Liver (tissue), 9 donors: ENCODE measurements around the gene BTBD9. TPM values are rescaled to one million over a fixed set of nuclear protein-coding genes. Genes with fewer than 3 reads are reported as not detected.

ENCODE experiments used
- DNase-seq: peaks from one replicate; pipeline ENCODE4 v3.0.0-alpha.2; 2017; ENCODE audit warnings: low spot score
- H3K27ac ChIP-seq, 2 donors: one replicate each; pipeline ENCODE4 v1.7.0; 2013; ENCODE audit warnings: inconsistent platforms in 2 of 2, low read length in 2 of 2, control low read depth in 1 of 2, low read depth in 1 of 2, mild to moderate bottlenecking in 1 of 2
- H3K27me3 ChIP-seq, 4 donors: one replicate each; pipeline versions ENCODE4 v1.6.1 to v1.7.0; 2013; ENCODE audit warnings: low read length in 3 of 4, inconsistent platforms in 1 of 4, mild to moderate bottlenecking in 1 of 4, moderate library complexity in 1 of 4; ENCODE audit not compliant: control insufficient read depth in 4 of 4, insufficient read depth in 4 of 4
- H3K36me3 ChIP-seq, 4 donors: one replicate each; pipeline versions ENCODE4 v1.6.1 to v1.7.0; 2013; ENCODE audit warnings: low read length in 3 of 4, mild to moderate bottlenecking in 3 of 4, low read depth in 1 of 4, moderate library complexity in 1 of 4; ENCODE audit not compliant: control insufficient read depth in 4 of 4, insufficient read depth in 3 of 4
- H3K4me1 ChIP-seq, 4 donors: one replicate each; pipeline versions ENCODE4 v1.6.1 to v1.7.0; 2013; ENCODE audit warnings: low read length in 3 of 4, mild to moderate bottlenecking in 3 of 4, moderate library complexity in 1 of 4; ENCODE audit not compliant: control insufficient read depth in 4 of 4, insufficient read depth in 4 of 4
- H3K4me3 ChIP-seq, 3 donors: one replicate each; pipeline versions ENCODE4 v1.6.1 to v1.7.0; 2013; ENCODE audit warnings: low read length in 3 of 3, control low read depth in 1 of 3, low read depth in 1 of 3, mild to moderate bottlenecking in 1 of 3
- H3K9ac ChIP-seq, 2 donors: one replicate each; pipeline ENCODE4 v1.7.0; 2013; ENCODE audit warnings: low read length in 2 of 2, mild to moderate bottlenecking in 2 of 2, moderate library complexity in 2 of 2, control low read depth in 1 of 2, low read depth in 1 of 2
- H3K9me3 ChIP-seq, 4 donors: one replicate each; pipeline versions ENCODE4 v1.6.1 to v1.7.0; 2013; ENCODE audit warnings: low read length in 3 of 4; ENCODE audit not compliant: control insufficient read depth in 4 of 4
- FOXA1 ChIP-seq: IDR thresholded peaks from 2 replicates; pipeline ENCODE4 v1.6.1; 2016; ENCODE audit warnings: antibody characterized with exemption
- FOXA2 ChIP-seq: IDR thresholded peaks from 2 replicates; pipeline ENCODE4 v1.6.1; 2016; ENCODE audit warnings: antibody characterized with exemption
- GABPA ChIP-seq, 2 donors: IDR thresholded peaks in 1 of 2; conservative IDR thresholded peaks in 1 of 2; 2 replicates each; pipeline ENCODE4 v1.6.1; 2016; ENCODE audit warnings: antibody characterized with exemption in 2 of 2, mild to moderate bottlenecking in 1 of 2, moderate library complexity in 1 of 2
- HNF4A ChIP-seq, 2 donors: conservative IDR thresholded peaks; 2 replicates each; pipeline ENCODE4 v1.6.1; 2016; ENCODE audit warnings: antibody characterized with exemption in 2 of 2, mild to moderate bottlenecking in 2 of 2
- HNF4G ChIP-seq: IDR thresholded peaks from 2 replicates; pipeline ENCODE4 v1.6.1; 2016; ENCODE audit warnings: antibody characterized with exemption
- JUND ChIP-seq, 2 donors: IDR thresholded peaks; 2 replicates each; pipeline ENCODE4 v1.6.1; 2016; ENCODE audit warnings: antibody characterized with exemption in 2 of 2
- NR2F2 ChIP-seq: IDR thresholded peaks from 2 replicates; pipeline ENCODE4 v1.6.1; 2016; ENCODE audit warnings: antibody characterized with exemption
- RAD21 ChIP-seq, 2 donors: IDR thresholded peaks; 2 replicates each; pipeline ENCODE4 v1.6.1; 2016; ENCODE audit warnings: antibody characterized with exemption in 2 of 2, mild to moderate bottlenecking in 2 of 2
- RXRA ChIP-seq, 2 donors: IDR thresholded peaks; 2 replicates each; pipeline ENCODE4 v1.6.1; 2017 to 2018; ENCODE audit warnings: antibody characterized with exemption in 2 of 2, mild to moderate bottlenecking in 1 of 2
- SP1 ChIP-seq: IDR thresholded peaks from 2 replicates; pipeline ENCODE4 v1.6.1; 2018; ENCODE audit warnings: antibody characterized with exemption, mild to moderate bottlenecking
- TAF1 ChIP-seq: conservative IDR thresholded peaks from 2 replicates; pipeline ENCODE4 v1.6.1; 2016; ENCODE audit warnings: antibody characterized with exemption, mild to moderate bottlenecking
- YY1 ChIP-seq: IDR thresholded peaks from 2 replicates; pipeline ENCODE4 v1.6.1; 2016; ENCODE audit warnings: antibody characterized with exemption, mild to moderate bottlenecking
- WGBS: extraction: QIAGEN DNeasy Blood & Tissue Kit; methylation state at CpG from one replicate; pipeline ENCODE4 v1.1.7; 2013; 5-methylcytosine and 5-hydroxymethylcytosine counted together
- polyA plus RNA-seq, 2 donors: library from polyadenylated mRNA; stranded (reverse) in 1 of 2; unstranded in 1 of 2; fragments of 200-250 nt in 1 of 2; fragments of >200 nt in 1 of 2; fragmentation: Nextera tagmentation in 1 of 2; extraction: Ambion mirVana in 1 of 2; gene quantifications; one replicate each; pipeline versions ENCODE4 v1.2.1 to v1.2.3, GENCODE V29; 2013 to 2015
- total RNA-seq, 2 donors: library from RNA; depleted of rRNA; stranded (reverse); fragments of >200 nt; gene quantifications; one replicate each; pipeline ENCODE4 v1.2.3, GENCODE V29; 2014
- TF ChIP-seq, protein P1 (sequence below): IDR thresholded peaks from 2 replicates; pipeline ENCODE4 v1.6.1; 2016; ENCODE audit warnings: antibody characterized with exemption, mild to moderate bottlenecking
- TF ChIP-seq, protein P2 (sequence below): IDR thresholded peaks from 2 replicates; pipeline ENCODE4 v1.6.1; 2016; ENCODE audit warnings: antibody characterized with exemption
- TF ChIP-seq, protein P3 (sequence below): fragments of 150-350 bp; IDR thresholded peaks from 2 replicates; pipeline ENCODE4 v1.5.1; 2017; ENCODE audit warnings: improper control_type of control experiment, low read depth, low read length; ENCODE audit not compliant: missing input control
- TF ChIP-seq, protein P4 (sequence below): IDR thresholded peaks from 2 replicates; pipeline ENCODE4 v1.6.1; 2016; ENCODE audit warnings: antibody characterized with exemption
- donor health status: healthy.
- donor health status: healthy.
- donor health status: healthy.
- donor health status: healthy.
- donor health status: healthy.

The BTBD9 gene
- total and polyA plus RNA-seq, 4 donors, result 2.0 to 12.4 (median 5.7) TPM

DNA sequence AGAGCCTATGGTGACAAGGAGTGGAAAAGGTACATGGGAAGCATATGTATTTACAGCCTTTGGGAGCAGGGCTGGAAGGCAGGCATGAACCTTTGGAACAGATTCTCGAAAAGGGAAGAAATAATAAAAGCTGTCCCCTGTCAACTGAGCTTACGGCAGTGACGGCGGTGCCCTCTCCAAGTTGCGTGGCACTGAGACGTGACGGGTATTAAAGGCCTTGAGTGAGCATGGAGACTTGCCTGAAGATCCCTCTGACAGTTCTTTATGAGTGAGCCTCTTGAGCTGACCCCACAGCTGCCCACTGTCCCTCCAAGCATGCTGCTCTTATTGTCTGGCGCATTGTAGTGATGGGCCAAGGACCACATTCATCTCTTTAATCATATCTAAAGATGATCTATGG lies 431.7 kb downstream of the BTBD9 start:
- DNase-seq, result no peak
- Histone ChIP-seq H3K27me3 (no peaks in the 10 kb centered on the region), H3K9ac (no peak overlapping the region), H3K4me1 (no peaks in the 10 kb centered on the region), H3K9me3 (no peaks in the 10 kb centered on the region), H3K36me3 (no peaks in the 10 kb centered on the region), H3K27ac (no peak overlapping the region), H3K4me3 (no peak overlapping the region)
- 97% methylated on average over 8 of the region's 8 CpGs for WGBS
- TF ChIP-seq HNF4G, result no peak
- TF ChIP-seq YY1, result no peak
- TF ChIP-seq, protein P1, sequence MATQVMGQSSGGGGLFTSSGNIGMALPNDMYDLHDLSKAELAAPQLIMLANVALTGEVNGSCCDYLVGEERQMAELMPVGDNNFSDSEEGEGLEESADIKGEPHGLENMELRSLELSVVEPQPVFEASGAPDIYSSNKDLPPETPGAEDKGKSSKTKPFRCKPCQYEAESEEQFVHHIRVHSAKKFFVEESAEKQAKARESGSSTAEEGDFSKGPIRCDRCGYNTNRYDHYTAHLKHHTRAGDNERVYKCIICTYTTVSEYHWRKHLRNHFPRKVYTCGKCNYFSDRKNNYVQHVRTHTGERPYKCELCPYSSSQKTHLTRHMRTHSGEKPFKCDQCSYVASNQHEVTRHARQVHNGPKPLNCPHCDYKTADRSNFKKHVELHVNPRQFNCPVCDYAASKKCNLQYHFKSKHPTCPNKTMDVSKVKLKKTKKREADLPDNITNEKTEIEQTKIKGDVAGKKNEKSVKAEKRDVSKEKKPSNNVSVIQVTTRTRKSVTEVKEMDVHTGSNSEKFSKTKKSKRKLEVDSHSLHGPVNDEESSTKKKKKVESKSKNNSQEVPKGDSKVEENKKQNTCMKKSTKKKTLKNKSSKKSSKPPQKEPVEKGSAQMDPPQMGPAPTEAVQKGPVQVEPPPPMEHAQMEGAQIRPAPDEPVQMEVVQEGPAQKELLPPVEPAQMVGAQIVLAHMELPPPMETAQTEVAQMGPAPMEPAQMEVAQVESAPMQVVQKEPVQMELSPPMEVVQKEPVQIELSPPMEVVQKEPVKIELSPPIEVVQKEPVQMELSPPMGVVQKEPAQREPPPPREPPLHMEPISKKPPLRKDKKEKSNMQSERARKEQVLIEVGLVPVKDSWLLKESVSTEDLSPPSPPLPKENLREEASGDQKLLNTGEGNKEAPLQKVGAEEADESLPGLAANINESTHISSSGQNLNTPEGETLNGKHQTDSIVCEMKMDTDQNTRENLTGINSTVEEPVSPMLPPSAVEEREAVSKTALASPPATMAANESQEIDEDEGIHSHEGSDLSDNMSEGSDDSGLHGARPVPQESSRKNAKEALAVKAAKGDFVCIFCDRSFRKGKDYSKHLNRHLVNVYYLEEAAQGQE, result no peak
- TF ChIP-seq RAD21 (IDR thresholded peaks at IDR 0.05), result no peak
- TF ChIP-seq, protein P2, sequence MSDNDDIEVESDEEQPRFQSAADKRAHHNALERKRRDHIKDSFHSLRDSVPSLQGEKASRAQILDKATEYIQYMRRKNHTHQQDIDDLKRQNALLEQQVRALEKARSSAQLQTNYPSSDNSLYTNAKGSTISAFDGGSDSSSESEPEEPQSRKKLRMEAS, result no peak
- no peak for TF ChIP-seq JUND (IDR thresholded peaks at IDR 0.05)
- no peak for TF ChIP-seq RXRA (IDR thresholded peaks at IDR 0.05)
- no peak for TF ChIP-seq SP1
- no peak for TF ChIP-seq GABPA (IDR thresholded peaks at IDR 0.05 in 1 of 2, conservative IDR thresholded peaks at IDR 0.05 in 1 of 2)
- TF ChIP-seq FOXA1, result no peak
- TF ChIP-seq NR2F2, result no peak

DNA sequence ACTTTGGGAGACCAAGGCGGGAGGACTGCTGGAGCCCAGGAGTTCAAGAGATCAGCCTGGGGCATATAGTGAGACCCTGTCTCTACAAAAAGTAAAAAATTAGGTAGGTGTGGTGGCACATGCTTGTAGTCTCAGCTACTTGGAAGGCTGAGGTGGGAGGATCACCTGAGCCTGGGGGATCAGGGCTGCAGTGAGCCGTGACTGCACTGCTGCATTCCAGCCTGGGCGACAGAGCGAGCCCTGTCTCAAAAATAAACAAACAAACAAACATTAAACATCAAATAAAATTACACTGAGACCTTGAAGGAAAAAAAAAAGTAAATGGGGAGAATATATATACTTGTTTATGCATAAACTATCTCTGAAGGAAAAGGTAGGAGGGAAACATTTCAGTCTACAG lies 432.4 kb downstream of the BTBD9 start:
- no peak for TF ChIP-seq JUND (IDR thresholded peaks at IDR 0.05)
- no peak for TF ChIP-seq NR2F2
- TF ChIP-seq SP1, result no peak
- TF ChIP-seq HNF4A (conservative IDR thresholded peaks at IDR 0.05), result no peak
- no peak for TF ChIP-seq GABPA (IDR thresholded peaks at IDR 0.05 in 1 of 2, conservative IDR thresholded peaks at IDR 0.05 in 1 of 2)
- no peak for TF ChIP-seq FOXA1
- no peak for TF ChIP-seq RXRA (IDR thresholded peaks at IDR 0.05)
- H3K27me3 ChIP-seq, result no peaks in the 10 kb centered on the region
- H3K36me3 ChIP-seq, result no peaks in the 10 kb centered on the region
- 95% methylated on average over 4 of the region's 4 CpGs for WGBS
- DNase-seq, result no peak
- no peak overlapping the region for H3K9ac ChIP-seq
- no peaks in the 10 kb centered on the region for H3K9me3 ChIP-seq
- no peak overlapping the region for H3K27ac ChIP-seq
- no peaks in the 10 kb centered on the region for H3K4me1 ChIP-seq
- H3K4me3 ChIP-seq, result no peak overlapping the region

DNA sequence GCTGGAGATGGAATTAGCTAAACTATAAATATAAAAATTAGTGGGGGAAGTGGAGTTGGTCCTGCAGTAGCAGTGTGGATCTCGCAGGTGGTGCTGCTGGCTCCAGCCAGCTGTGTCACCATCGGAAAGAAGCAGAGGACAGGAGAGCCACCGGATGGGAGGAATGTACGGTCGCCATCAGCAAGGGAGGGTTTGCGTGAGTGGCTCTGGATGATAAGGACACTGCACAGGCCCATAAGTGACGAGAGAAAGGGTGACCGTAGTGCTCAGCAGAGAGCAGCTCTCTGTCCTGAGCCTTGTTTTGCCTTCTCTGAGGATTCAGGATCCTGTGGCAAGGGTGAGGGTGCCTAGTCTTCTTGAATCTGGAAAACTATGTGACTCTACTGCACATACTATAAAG lies 441.5 kb downstream of the BTBD9 start:
- H3K27ac ChIP-seq, result no peak overlapping the region
- H3K4me1 ChIP-seq, result no peaks in the 10 kb centered on the region
- H3K4me3 ChIP-seq, result no peak overlapping the region
- no peak overlapping the region for H3K9ac ChIP-seq
- DNase-seq, result no peak
- WGBS, result 93% methylated on average over 8 of the region's 8 CpGs
- H3K9me3 ChIP-seq, result no peaks in the 10 kb centered on the region
- H3K27me3 ChIP-seq, result no peaks in the 10 kb centered on the region
- no peaks in the 10 kb centered on the region for H3K36me3 ChIP-seq
- no peak for TF ChIP-seq FOXA2
- TF ChIP-seq, protein P3, sequence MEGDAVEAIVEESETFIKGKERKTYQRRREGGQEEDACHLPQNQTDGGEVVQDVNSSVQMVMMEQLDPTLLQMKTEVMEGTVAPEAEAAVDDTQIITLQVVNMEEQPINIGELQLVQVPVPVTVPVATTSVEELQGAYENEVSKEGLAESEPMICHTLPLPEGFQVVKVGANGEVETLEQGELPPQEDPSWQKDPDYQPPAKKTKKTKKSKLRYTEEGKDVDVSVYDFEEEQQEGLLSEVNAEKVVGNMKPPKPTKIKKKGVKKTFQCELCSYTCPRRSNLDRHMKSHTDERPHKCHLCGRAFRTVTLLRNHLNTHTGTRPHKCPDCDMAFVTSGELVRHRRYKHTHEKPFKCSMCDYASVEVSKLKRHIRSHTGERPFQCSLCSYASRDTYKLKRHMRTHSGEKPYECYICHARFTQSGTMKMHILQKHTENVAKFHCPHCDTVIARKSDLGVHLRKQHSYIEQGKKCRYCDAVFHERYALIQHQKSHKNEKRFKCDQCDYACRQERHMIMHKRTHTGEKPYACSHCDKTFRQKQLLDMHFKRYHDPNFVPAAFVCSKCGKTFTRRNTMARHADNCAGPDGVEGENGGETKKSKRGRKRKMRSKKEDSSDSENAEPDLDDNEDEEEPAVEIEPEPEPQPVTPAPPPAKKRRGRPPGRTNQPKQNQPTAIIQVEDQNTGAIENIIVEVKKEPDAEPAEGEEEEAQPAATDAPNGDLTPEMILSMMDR, result no peak
- TF ChIP-seq JUND (IDR thresholded peaks at IDR 0.05), result no peak
- TF ChIP-seq, protein P1, result no peak
- no peak for TF ChIP-seq TAF1
- TF ChIP-seq RAD21 (IDR thresholded peaks at IDR 0.05), result no peak
- TF ChIP-seq SP1, result no peak
- TF ChIP-seq HNF4A (conservative IDR thresholded peaks at IDR 0.05), result no peak
- no peak for TF ChIP-seq NR2F2
- TF ChIP-seq, protein P4, sequence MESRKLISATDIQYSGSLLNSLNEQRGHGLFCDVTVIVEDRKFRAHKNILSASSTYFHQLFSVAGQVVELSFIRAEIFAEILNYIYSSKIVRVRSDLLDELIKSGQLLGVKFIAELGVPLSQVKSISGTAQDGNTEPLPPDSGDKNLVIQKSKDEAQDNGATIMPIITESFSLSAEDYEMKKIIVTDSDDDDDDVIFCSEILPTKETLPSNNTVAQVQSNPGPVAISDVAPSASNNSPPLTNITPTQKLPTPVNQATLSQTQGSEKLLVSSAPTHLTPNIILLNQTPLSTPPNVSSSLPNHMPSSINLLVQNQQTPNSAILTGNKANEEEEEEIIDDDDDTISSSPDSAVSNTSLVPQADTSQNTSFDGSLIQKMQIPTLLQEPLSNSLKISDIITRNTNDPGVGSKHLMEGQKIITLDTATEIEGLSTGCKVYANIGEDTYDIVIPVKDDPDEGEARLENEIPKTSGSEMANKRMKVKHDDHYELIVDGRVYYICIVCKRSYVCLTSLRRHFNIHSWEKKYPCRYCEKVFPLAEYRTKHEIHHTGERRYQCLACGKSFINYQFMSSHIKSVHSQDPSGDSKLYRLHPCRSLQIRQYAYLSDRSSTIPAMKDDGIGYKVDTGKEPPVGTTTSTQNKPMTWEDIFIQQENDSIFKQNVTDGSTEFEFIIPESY, result no peak
- TF ChIP-seq FOXA1, result no peak
- TF ChIP-seq, protein P2, result no peak
